Stimulated activated CD8-positive, alpha-beta memory T cell treated with anti-CD3 and anti-CD28 coated beads, Interleukin-12 subunit alpha, Interleukin-12 subunit beta, amount 100 ng/mL, for 1 hour (primary cell): ENCODE results near the gene PNLIP.

Source experiments
- DNase-seq: peaks from one replicate; pipeline ENCODE4 v3.0.0-alpha.2; 2020; ENCODE audit warnings: low read depth

The PNLIP gene

GRCh38 chr10:116615199-116615776, 69.6 kb downstream of the PNLIP start:
- no peak for DNase-seq
